Urinary bladder (tissue), 4 donors: ENCODE measurements around the gene ERGIC3. TPM values are rescaled to one million over a fixed set of nuclear protein-coding genes. Genes with fewer than 3 reads are reported as not detected.

Experiments
- DNase-seq: peaks from one replicate; pipeline ENCODE4 v3.0.0-alpha.2; 2015; ENCODE audit errors: extremely low spot score
- H3K27ac ChIP-seq: one replicate; pipeline ENCODE4 v1.5.1; 2013; ENCODE audit warnings: low read depth, mild to moderate bottlenecking, moderate library complexity
- H3K36me3 ChIP-seq: one replicate; pipeline ENCODE4 v1.6.1; 2013; ENCODE audit warnings: mild to moderate bottlenecking, moderate library complexity; ENCODE audit not compliant: insufficient read depth
- H3K4me1 ChIP-seq: one replicate; pipeline ENCODE4 v1.6.1; 2013; ENCODE audit warnings: mild to moderate bottlenecking, moderate library complexity; ENCODE audit not compliant: insufficient read depth
- H3K4me3 ChIP-seq: one replicate; pipeline ENCODE4 v1.5.1; 2013; ENCODE audit warnings: low read depth, low read length
- WGBS: extraction: QIAGEN DNeasy Blood & Tissue Kit; methylation state at CpG from one replicate; pipeline ENCODE4 v1.1.7; 2013; 5-methylcytosine and 5-hydroxymethylcytosine counted together
- polyA plus RNA-seq: library from polyadenylated mRNA; stranded (reverse); fragments of 200-250 nt; gene quantifications from one replicate; pipeline ENCODE4 v1.2.3, GENCODE V29; 2013
- total RNA-seq: library from RNA; depleted of rRNA; stranded (reverse); fragments of >200 nt; gene quantifications from one replicate; pipeline ENCODE4 v1.2.3, GENCODE V29; 2014
- donor health status: healthy with polysubstance abuse.
- donor health status: healthy.

ERGIC3 gene
- total RNA-seq, result 176 TPM
- 200 TPM for polyA plus RNA-seq

DNA sequence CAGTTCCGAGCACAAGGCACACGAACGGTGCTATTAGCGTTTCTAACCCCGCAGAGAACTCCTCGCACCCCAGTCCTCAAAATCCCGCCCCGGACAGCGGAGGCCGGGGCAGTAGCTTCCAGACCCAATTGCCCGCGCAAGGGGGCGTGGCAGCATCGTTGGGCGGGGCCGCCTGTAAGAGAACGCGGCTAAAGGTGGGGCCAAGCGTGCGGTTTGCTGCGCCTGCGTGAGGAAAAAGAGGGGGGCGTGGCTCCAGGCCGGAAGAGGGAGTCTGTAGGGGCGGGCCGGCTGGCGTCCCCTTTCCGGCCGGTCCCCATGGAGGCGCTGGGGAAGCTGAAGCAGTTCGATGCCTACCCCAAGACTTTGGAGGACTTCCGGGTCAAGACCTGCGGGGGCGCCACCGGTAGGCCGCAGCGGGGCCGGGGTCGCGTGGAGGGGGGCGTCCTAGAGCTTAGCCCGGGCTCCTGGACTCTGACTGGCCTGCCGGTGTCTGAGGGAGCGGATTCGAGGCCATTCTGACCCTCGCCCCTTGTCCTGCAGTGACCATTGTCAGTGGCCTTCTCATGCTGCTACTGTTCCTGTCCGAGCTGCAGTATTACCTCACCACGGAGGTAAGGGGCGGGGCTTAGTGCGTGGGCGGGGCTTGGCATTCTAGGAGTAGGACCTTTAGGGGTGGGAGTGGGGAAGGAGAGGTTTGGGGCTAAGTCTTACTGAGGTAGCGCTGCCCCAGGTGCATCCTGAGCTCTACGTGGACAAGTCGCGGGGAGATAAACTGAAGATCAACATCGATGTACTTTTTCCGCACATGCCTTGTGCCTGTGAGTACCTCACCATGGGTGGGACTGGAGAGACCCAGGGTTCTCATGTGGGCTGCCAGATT is at the start of gene ERGIC3:
ERGIC3 (plus strand) TSS at position 296 of the 880 bp plus-strand sequence; CDS start at position 316, 20 bp downstream.
- H3K4me3 ChIP-seq, result peak within 1 kb of the TSS; percentile 85
- no peaks in the 10 kb centered on the region for H3K4me1 ChIP-seq
- 4% methylated on average over 57 of the region's 57 CpGs for WGBS
- peak within 1 kb of the TSS; percentile 26 for H3K27ac ChIP-seq
- DNase-seq, result peak; percentile 90
- no peaks in the 10 kb centered on the region for H3K36me3 ChIP-seq

DNA sequence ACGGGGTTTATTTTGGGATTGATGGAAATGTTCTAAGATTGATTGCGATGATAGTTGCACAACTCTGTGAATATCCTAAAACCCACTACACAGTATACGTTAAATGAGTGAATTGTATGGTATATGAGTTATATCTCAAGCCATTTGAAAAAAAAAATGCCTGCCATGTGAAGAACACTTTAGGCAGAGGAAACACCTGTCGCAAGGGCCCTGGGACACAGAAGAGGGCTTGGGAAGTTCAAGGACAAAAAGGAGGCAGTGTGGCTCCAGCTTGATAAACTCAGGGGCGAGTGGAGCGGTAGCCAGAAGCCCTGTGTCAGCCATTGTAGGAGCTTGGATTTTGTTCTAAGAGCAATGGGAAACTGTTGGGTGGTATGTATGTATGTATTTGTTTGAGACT is 49.5 kb upstream of the ERGIC3 start:
- DNase-seq, result no peak
- Histone ChIP-seq H3K27ac (no peak overlapping the region), H3K4me3 (no peak overlapping the region), H3K4me1 (no peaks in the 10 kb centered on the region), H3K36me3 (peaks cover 5% of the 10 kb centered on the region)
- WGBS, result 98% methylated on average over 6 of the region's 6 CpGs

DNA sequence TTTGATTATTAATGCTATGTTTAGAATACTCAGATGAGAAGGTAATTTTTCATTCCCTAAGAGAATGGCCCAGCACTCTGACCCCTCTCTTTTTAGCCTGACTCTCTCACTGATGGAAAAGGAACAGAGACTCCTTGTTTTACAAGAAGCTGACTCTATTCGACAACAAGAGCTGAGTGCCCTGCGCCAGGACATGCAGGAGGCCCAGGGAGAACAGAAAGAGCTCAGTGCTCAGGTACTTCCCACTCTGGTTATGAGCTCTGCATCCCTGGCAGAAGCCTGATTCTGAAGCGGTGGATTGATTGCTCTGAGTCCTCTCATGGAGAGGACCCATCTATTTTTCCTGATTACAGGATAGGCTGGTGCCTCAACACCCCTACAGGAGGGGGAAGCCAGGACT is 45.4 kb upstream of the ERGIC3 start:
- DNase-seq, result no peak
- no peak overlapping the region for H3K27ac ChIP-seq
- H3K4me1 ChIP-seq, result no peaks in the 10 kb centered on the region
- 92% methylated on average over 3 of the region's 3 CpGs for WGBS
- H3K36me3 ChIP-seq, result peaks cover 5% of the 10 kb centered on the region
- H3K4me3 ChIP-seq, result no peak overlapping the region

DNA sequence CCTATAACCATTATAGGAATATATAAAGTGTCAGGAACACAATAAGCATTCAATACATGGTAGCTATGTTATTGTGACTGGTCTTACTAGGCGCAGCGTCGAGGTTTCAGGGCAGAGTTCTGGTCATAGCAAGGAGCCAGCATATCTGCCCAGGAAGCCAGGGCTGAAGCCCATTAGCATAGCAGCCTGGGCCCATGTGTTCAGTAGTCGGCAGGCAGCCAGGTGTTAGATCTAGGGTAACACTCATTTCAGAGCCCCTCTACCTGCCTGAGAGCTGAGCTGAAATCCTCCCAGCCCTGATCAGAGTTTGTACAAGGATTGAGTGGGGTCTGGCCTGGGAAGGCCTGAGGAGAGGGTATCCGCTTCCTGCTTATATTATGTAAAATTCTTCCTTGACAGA is 44.6 kb upstream of the ERGIC3 start:
- DNase-seq, result no peak
- H3K27ac ChIP-seq, result no peak overlapping the region
- H3K4me3 ChIP-seq, result no peak overlapping the region
- no peaks in the 10 kb centered on the region for H3K4me1 ChIP-seq
- peaks cover 5% of the 10 kb centered on the region for H3K36me3 ChIP-seq
- 89% methylated on average over 5 of the region's 5 CpGs for WGBS

DNA sequence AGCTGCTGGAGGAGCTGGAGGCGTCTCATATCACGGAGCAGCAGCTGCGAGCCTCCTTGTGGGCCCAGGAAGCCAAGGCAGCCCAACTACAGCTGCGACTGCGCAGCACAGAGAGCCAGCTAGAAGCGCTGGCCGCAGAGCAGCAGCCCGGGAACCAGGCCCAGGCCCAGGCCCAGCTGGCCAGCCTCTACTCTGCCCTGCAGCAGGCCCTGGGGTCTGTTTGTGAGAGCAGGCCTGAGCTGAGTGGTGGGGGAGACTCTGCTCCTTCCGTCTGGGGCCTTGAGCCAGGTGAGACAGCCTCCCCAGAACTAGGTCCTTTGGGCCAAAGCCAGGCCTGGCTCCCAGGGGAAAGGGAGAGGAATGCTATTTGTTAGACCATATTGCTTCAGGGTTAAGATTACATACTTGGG is 44.1 kb upstream of the ERGIC3 start:
- H3K27ac ChIP-seq, result no peak overlapping the region
- peaks cover 5% of the 10 kb centered on the region for H3K36me3 ChIP-seq

DNA sequence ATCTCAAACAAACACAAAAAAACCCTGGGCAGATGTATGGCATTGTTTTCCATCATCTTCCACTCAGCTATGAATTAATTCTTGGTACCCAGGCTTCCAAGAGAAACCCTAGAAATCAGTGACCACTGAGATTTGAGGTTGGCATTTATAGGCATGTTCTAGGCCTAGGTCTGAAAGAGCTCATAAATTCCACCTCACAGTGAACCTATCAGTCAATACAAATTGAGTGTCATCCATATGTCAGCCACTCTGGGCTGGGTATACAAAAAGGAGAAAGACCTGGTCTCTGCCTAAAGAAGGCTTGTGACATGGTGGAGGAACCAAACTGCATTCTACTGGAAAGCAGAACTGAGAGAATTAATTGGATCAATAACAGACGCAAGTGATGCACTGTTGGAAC is 42.6 kb upstream of the ERGIC3 start:
- WGBS, result 96% methylated on average over 1 of the region's 1 CpG
- Histone ChIP-seq H3K36me3 (peaks cover under 1% of the 10 kb centered on the region), H3K4me3 (no peak overlapping the region), H3K27ac (no peak overlapping the region), H3K4me1 (no peaks in the 10 kb centered on the region)
- DNase-seq, result no peak

More for the DNA sequence above, 44.1 kb upstream of the ERGIC3 start:
- Histone ChIP-seq H3K4me1 (no peaks in the 10 kb centered on the region), H3K4me3 (no peak overlapping the region)
- 73% methylated on average over 9 of the region's 9 CpGs for WGBS
- DNase-seq, result no peak

DNA sequence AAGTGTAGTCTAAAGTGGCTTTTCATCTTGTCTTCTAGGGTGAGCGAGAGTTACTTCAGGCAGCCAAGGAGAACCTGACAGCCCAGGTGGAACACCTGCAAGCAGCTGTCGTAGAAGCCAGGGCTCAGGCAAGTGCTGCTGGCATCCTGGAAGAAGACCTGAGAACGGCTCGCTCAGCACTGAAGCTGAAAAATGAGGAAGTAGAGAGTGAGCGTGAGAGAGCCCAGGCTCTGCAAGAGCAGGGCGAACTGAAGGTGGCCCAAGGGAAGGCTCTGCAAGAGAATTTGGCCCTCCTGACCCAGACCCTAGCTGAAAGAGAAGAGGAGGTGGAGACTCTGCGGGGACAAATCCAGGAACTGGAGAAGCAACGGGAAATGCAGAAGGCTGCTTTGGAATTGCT is 39.5 kb upstream of the ERGIC3 start:
- no peak overlapping the region for H3K27ac ChIP-seq
- WGBS, result 87% methylated on average over 8 of the region's 8 CpGs
- DNase-seq, result no peak
- no peaks in the 10 kb centered on the region for H3K36me3 ChIP-seq
- H3K4me1 ChIP-seq, result no peaks in the 10 kb centered on the region
- no peak overlapping the region for H3K4me3 ChIP-seq

DNA sequence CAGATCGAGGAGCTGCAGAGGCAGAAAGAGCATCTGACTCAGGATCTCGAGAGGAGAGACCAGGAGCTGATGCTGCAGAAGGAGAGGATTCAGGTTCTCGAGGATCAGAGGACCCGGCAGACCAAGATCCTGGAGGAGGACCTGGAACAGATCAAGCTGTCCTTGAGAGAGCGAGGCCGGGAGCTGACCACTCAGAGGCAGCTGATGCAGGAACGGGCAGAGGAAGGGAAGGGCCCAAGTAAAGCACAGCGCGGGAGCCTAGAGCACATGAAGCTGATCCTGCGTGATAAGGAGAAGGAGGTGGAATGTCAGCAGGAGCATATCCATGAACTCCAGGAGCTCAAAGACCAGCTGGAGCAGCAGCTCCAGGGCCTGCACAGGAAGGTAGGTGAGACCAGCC is 38.6 kb upstream of the ERGIC3 start:
- Histone ChIP-seq H3K27ac (no peak overlapping the region), H3K4me1 (no peaks in the 10 kb centered on the region), H3K4me3 (no peak overlapping the region), H3K36me3 (no peaks in the 10 kb centered on the region)
- 92% methylated on average over 10 of the region's 10 CpGs for WGBS
- DNase-seq, result no peak

DNA sequence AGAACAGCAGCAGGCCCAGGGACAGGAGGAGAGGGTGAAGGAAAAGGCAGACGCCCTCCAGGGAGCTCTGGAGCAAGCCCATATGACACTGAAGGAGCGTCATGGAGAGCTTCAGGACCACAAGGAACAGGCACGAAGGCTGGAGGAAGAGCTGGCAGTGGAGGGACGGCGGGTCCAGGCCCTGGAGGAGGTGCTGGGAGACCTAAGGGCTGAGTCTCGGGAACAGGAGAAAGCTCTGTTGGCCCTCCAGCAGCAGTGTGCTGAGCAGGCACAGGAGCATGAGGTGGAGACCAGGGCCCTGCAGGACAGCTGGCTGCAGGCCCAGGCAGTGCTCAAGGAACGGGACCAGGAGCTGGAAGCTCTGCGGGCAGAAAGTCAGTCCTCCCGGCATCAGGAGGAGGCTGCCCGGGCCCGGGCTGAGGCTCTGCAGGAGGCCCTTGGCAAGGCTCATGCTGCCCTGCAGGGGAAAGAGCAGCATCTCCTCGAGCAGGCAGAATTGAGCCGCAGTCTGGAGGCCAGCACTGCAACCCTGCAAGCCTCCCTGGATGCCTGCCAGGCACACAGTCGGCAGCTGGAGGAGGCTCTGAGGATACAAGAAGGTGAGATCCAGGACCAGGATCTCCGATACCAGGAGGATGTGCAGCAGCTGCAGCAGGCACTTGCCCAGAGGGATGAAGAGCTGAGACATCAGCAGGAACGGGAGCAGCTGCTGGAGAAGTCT is 37.9 kb upstream of the ERGIC3 start:
- H3K4me1 ChIP-seq, result no peaks in the 10 kb centered on the region
- no peak overlapping the region for H3K27ac ChIP-seq
- H3K4me3 ChIP-seq, result no peak overlapping the region
- no peak for DNase-seq
- no peaks in the 10 kb centered on the region for H3K36me3 ChIP-seq
- WGBS, result 69% methylated on average over 16 of the region's 16 CpGs

DNA sequence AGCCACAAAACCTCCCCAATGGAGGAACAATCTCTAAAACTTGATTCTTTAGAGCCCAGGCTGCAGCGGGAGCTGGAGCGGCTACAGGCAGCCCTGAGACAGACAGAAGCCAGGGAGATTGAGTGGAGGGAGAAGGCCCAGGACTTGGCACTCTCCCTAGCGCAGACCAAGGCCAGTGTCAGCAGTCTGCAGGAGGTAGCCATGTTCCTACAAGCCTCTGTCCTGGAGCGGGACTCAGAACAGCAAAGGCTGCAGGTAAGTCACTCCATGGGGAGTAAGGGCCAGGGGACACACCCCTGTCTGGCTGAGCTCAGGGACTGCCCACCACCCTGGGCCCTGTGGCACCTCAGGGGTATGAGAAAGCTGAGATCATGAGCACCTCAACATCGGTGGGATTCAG is 37.1 kb upstream of the ERGIC3 start:
- WGBS, result 92% methylated on average over 5 of the region's 5 CpGs
- no peak for DNase-seq
- peaks cover 1% of the 10 kb centered on the region for H3K36me3 ChIP-seq

DNA sequence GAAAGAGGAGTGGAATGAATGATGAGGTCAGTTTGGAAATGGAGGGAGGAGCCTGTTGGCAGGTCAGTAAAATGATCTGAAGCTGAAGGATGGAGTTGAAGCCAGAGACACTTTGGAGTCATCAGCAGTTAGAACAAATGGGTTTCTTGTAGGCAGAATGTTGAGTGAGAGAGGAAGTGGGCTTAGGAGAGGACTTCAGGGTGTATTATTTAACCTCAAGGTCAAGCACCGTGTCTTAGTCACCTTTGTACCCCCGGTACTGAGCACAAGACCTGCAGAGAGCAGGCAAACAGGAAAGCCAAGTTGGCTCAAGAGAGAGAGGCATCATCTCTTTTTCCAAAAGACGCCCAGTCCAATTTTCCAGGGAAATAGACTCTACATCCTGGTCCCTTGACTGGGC is 35.7 kb upstream of the ERGIC3 start:
- no peaks in the 10 kb centered on the region for H3K4me1 ChIP-seq
- WGBS, result 87% methylated on average over 3 of the region's 3 CpGs
- H3K4me3 ChIP-seq, result no peak overlapping the region
- no peak for DNase-seq
- no peak overlapping the region for H3K27ac ChIP-seq
- H3K36me3 ChIP-seq, result peaks cover 3% of the 10 kb centered on the region

More for the DNA sequence above, 37.1 kb upstream of the ERGIC3 start:
- Histone ChIP-seq H3K4me1 (no peaks in the 10 kb centered on the region), H3K27ac (no peak overlapping the region), H3K4me3 (no peak overlapping the region)

DNA sequence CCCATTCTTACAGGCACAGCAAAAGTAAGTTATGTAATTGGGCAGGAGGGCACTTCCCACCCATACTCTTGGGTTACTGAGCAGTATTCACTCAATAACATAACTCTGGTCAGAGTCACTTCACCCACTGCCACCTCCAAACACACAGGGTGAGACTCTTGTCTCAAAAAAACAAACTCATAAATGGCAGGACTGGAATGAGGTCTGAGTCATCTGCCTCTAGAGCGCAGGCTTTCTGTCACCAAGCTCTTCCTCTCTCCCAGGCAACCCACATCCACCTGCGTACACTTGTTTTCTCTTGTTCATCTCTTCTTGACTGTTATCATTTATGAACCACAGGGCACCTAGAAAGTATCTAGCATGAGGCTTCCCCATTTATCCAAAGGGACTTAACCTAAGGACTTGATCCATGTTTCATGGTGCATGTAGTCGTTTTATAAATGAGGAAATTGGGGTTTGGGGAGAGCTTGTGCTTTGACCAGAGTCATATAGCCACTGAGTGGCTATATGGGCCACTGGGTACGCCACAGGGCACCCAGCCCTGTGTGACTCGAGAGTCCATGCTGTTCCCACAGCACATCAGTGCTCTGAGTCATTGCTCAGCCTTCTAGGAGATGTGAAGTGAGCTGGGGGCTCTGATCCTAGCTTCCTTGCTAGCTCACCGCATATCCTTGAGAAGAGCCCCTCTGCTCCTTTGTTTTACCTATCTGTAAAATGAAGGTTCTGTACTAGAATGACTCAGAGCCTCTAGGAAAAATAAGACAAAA is 34.8 kb upstream of the ERGIC3 start:
- no peaks in the 10 kb centered on the region for H3K4me1 ChIP-seq
- WGBS, result 88% methylated on average over 6 of the region's 6 CpGs
- no peak overlapping the region for H3K4me3 ChIP-seq
- DNase-seq, result no peak
- H3K36me3 ChIP-seq, result peaks cover 3% of the 10 kb centered on the region
- H3K27ac ChIP-seq, result no peak overlapping the region

DNA sequence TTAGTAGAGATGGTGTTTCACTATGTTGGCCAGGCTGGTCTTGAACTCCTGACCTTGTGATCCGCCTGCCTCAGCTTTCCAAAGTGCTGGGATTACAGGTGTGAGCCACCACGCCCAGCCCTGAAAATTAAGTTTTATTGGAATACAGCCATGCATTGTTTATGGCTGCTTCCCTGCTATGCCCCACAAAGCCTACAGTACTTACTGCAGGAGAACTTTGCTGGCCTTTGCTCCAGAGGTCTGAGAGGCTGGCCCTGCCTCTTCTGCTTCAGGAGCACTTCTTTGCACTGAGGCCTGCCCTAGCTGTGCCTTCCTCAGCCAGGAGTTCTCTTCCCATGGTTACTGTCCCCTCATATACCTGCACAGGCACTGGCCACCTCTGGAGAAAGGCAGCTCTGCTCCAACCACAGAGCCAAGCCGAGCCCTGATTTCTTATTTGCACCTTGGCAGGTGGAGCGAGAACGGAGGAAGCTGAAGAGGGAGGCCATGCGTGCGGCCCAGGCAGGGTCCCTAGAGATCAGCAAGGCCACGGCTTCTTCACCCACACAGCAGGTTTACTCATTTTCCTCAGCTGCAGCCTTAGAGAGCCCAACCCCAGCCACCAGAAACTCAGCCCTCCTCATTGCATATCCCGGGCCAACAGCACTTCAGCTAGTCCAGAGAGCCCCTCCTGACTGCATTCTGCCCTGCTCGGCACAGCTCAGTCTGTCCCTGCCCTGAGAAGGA is 33.2 kb upstream of the ERGIC3 start:
- Histone ChIP-seq H3K36me3 (peaks cover 6% of the 10 kb centered on the region), H3K4me3 (no peak overlapping the region), H3K27ac (no peak overlapping the region), H3K4me1 (no peaks in the 10 kb centered on the region)
- no peak for DNase-seq
- 94% methylated on average over 10 of the region's 10 CpGs for WGBS
